Left renal cortex interstitium (tissue), 4 donors: ENCODE results near the gene SNX32. TPM values are rescaled to one million over a fixed set of nuclear protein-coding genes. Genes with fewer than 3 reads are reported as not detected.

Experiments
- DNase-seq, 4 donors: peaks; one replicate each; pipeline ENCODE4 v3.0.0-alpha.2; 2013; ENCODE audit warnings: low read depth in 4 of 4, low spot score in 2 of 4, missing footprints in 1 of 4
- polyA plus RNA-seq, 4 donors: library from polyadenylated mRNA; unstranded; fragments of 120-200 nt; gene quantifications; one replicate each; pipeline ENCODE4 v1.2.1, GENCODE V29; 2013; ENCODE audit not compliant: insufficient read length in 4 of 4

Gene SNX32
- polyA plus RNA-seq, 4 donors: 1.4 to 4.9 (median 2.5) TPM

DNA sequence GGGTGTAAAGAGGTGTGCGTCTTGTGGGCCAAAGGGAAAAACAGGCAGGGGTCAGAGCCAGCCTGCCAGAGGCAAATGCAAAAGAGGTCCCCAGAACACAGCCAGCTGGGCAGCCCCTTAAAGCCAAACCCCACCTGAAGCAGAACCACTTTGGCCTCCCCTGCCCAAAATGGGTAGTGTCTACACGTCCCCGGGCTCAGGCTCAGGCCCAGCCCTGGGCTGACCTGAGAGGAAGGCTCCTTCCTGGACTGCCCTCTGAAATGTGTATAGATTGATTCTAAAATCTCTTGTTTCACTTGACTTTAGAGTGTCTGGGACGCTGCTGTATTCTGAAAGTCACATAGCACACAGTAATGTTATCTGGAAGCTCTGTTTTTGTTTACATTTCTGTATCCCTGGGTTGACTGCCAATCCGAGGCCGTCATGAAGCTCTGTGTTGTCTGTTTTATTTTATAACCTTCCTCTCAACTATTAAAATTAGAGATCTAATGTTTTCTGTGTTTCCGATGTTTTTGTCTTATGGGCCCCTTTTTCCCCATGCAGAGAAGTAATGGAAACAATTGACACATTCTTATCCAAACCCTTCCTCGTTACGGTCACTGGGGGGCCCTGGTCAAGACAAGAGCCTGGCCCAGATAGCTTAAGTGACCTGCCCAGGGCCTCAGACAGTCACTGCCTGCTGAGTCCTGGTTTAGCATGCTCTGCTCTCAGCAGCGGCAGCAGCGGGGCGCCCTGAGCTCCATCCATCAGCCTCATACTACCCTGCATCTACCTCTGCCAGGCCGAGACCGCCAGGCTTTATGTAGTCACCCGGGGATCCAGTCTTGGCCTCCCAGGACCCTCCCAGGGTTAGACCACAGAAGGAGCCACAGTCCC, 36.8 kb upstream of the SNX32 start:
- no peak for DNase-seq

DNA sequence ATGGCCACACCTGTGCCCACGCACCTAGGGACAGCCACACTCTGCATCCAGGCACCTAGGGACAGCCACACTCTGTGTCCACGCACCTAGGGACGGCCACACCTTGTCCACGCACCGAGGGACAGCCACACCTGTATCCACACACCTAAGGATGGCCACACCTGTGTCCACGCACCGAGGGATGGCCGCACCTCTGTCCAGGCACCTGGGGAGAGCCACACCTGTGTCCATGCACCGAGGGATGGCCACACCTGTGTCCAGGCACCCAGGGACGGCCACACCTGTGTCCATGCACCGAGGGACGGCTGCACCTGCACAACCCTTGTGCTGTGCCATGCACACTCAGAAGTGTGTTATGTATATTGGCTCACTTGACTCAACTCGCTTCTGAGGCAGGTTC, 36.1 kb upstream of the SNX32 start:
- no peak for DNase-seq

DNA sequence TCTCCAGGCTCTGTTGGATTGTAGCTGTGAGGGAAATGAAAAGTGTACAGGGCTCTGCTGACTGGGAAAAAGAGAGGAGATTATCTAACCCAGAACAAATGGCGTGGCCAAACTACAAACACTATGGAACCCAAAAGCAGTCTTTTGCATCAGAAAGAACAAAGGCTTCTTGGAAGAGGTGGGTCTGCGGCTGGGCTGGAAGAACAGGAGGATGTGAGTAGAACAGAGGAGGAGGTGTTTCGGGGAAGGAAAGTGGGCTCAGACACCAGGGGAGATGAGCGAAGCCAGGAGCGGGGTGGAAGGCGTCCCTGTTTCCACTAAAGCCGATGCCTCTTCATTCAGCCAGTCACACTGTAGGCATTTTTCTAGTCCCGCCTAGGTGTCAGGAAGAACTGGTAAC, 34.9 kb upstream of the SNX32 start:
- DNase-seq: no peak

DNA sequence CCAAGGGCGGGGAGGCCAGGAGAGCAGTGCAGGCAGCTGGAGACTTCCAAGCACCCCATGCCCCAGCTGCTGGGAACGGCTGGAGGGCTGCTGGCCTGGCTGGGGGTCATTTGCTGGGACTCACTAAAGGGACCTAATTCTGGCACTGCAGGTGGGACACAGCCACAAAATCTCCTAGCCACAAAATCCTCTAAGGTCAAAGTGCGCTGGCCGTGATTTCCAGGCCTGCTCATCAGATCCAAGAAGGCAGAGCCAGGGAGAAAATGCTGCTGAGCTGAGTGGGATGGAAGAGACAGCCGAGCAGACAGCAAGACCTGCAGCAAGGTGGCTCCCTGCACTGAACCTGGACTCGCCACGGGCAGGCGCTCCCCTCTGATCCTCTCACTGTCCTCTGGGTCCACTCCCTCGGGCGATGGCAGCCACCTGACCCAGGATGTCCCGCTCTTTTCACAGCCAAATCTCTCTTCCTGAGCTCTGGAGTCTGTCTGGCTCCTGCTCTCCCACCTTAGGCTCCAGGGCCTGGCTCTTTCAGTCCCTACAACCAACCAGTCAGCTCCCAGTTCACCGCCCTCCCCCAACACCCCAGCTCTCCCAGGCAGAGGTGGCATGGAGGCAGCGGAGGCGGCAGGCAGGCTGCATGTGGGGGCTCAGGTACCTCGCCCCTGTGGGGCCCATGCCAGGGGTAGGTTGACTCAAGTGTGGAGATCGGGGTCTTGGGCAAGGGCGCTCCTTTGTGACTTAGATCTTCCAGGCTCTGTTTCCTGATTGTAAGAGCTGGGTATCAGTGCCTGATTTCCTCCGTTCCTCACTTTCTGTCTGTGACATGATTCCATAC, 32.4 kb upstream of the SNX32 start:
- DNase-seq: no peak

DNA sequence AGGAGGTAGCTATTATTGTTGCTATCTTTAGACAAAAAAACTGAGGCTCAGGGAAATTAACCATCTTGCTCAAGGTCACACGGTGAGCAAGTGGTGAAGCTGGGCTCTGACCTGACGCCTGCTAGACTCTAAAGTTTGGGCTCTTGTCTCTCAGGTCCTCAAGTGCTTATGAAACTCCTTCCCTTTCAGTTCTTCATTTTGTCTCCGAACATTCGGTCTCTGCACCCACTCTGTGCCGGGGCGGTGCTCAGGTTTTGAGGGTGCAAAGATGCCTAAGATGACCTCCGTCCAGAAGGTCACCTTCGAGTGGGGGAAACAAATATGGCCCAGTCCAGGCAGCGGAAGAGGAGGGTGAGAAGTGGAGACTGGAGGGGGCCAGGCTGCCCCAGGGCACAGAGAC, 30.9 kb upstream of the SNX32 start:
- DNase-seq: no peak

DNA sequence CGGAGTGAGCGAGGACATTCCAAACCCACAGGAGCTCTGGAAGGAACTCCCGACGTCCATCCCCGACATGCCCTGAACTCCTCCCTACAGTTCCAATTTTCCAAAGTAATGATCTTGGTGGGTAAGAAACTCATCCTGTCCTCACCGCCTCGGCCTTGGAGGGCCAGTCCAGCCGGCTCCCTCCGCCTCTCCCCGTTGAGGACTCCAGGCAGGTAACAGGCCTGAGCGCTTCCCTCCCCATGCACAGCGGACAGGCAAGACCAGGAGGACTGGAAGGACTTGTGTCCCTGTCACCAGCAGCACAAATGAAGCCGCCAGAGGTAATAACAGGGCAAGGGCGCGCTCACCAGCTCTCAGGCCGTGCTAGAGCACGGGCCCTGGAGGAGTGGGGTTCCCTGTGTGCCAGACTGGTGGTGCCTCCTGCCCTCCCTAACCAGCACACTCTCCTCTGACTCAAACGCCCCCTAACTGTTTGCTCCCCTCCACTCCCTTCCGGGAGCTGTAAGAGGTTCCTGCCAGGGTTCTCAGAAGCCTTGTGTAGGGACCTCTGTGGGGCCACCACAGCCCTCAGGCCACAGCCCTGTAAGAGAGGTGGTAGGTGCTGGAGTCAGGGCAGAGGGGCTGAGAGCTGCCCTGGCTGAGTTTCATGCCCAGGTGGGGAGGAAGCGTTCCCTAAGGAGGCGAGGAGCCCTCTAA, 29.8 kb upstream of the SNX32 start:
- no peak for DNase-seq

DNA sequence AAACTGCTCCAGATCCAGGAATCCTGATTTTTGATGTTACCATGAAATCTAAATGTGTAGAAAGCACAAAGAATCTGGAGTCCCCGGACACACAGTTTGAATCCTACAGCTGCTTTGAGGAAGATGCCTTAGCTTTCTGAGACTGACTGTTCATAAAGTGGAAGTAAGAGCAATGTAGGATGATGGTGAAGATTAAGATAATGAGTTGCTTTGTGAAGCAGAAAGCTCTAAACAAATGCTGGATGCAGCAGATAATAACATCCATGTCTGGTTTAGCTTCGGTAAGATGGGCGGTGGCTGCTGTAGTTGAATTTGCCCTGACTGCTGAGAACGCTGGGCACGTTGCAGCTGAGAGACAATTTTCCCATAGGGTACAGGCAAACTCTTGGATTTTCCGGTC, 26.8 kb upstream of the SNX32 start:
- no peak for DNase-seq

DNA sequence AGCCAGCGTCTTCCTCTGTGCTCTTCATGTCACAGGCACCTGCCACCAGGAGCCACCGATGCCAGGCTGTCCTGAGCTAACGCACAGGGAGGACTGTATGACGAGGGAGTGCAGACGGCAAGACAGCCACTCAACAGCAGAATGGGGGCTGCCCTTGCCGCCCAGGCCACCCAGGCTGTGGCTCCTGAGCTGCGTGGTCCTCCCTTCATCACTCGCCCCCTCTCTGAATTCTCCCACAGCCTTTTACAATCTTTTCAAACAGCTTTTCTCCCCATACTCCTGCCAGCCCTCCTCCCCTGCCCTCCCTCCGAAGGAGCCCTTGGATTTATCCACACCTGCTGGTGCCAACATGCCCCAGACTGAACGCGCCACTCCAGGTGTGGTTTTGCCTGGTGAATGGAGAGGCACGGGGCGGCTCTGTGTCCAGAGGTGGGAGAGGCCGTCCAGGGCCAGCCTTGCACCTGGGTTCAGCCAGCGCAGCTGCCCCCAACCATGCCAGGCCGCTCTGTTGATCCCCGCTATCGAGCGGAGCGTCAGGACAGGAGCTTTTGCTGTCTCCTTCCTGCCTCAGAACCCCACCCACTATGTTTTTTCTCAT, 24.9 kb upstream of the SNX32 start:
- no peak for DNase-seq

DNA sequence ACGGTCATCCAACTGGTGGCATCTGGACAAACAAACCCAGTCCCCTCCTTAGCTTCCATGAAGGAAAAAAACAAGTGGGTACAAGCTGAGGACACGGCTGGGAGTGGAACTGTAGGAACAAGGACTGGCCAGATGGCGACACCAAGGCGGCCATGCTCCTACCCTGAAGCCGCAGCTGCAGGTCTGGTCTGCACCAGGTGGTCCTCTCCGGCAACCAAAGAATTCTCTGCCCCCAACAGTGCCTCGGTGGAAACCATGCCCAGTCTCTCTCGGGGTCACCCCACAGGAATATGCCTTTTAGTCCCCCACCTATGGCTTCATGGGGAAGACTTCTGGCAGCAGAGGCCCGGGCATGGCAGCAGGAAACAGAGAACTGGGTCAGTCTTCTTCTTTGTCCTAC, 24.3 kb upstream of the SNX32 start:
- no peak for DNase-seq

DNA sequence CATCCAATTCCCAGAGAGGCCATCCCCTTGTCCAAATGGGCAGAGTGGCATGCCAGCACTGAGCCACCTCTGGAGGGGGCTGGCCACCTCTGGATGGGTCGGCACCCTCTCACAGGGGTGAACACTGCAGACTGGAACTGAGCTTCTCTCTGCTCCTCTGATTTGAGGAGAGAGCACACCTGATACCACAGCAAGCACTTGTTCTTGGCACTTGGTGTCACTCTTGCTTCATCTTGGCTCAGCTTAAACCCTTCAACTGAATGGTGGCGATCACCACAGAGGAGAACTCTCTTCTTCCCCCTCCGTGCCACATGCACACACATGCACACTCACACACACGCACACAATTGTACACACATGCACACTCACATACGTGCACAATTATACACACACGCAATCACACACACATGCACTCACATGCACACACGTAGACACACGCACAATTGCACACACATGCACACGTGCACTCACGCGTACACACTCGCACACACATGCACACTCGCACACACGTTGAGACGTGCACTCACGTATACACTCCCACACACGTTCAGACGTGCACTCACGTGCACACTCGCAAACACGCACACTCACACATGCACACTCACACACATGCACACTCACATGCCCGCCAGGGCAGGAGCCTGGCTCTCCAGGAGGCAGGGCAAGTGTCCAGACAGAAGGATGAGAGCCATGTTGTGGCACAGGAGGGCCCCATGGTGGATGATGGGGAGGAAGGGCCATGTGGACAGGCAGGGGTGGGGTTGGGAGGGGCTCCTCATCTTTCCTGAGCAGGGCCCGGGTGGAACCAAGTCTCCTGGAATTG, 23.5 kb upstream of the SNX32 start:
- no peak for DNase-seq

DNA sequence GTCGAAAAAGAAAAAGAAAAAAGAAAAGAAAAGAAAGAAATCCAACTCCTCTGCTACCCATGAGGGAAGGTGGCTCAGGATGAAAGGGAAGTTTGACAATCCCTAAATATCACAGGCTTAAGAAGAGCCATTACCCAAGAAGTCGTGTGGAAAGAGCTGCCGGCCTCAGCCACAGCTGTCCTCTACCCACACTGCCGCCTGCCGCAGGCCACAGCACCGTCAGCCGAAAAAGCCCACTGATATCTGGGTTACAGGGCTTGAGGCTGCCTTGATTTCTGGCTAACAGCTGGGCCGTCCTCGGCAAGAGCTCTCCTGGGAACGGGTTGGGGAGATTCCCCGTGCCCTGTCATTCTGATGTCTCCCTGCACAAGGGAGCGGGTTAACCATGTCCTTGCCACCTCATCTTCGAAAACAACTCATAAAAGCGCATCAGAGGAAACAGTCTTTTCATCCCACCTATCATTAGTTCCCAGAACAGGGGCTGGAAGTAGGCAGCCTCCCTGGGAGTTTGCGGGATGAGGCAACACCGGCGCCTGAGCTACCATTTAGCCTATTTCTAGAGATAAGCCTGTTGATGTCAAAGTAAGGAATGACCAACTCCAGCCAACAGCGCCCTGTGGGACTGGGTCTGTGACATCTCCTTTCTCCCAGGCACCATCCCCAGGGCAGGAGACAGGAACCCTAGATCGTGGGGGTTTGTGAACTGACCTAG, 21.8 kb upstream of the SNX32 start:
- no peak for DNase-seq

DNA sequence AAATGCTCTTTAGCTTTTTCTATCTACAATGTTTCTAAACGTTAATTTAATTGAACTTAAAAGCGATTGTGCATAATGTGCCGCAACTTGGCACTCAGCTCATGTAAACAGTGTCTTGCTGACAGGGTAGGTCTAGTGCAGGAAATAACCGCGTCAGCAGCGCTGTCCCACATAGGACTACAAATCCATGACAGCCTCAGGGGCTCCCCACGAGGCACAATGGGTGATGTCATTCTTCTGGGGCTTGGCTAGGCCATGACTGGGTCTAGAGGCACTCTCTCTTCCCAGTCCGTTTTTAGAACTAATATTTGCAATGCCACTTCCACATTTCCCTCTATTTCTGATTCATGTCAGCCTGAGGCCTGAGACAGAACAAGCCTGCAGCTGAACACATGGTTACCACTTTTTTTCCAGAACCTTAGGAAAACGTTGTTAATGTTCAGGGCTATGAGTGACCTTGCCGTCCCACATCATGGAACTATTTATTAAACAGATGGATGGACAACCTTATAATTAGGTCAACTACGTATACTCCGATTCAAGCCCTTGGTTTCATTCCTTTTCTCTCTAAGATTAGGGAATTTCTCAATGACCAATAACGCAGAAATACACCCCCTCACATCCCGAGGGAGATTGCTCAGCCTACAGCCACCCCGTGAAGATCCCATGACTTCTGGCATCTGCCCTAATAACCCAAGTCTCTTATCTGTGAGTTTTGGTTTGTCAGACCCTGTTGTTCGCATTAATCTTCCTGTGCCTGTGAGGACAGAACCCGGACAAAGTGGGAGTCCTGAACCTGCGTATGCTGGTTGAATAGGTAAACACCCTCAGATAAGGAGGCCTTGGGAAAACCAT, 19.4 kb upstream of the SNX32 start:
- no peak for DNase-seq

DNA sequence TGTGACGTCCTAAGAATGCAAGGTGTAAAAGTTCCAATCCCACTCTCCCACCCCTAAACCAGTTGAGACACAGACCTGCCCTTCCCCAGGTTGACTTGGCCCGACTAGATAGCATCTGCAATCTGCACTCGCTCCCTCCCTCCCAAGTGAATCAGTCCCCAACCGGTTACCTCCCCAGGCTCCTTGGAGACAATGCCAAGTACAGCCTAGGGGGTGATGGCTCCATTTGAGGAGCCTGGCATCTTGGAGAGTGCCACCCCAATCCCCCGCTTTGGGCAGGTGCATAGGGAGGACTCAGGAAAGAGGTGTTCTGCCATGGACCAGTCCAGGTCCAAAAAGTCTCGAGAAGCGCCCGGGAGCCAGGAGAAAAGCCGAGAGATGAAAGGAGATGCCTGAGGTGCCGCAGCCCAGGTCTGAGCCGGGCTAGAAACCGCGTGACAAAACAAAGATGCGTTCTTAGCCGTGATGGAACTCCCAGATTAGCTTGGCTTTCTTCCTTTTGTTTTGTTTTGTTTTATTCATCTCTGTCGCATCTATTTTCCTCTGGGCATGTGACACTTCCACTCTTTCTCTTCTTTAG, 18.7 kb upstream of the SNX32 start:
- no peak for DNase-seq

DNA sequence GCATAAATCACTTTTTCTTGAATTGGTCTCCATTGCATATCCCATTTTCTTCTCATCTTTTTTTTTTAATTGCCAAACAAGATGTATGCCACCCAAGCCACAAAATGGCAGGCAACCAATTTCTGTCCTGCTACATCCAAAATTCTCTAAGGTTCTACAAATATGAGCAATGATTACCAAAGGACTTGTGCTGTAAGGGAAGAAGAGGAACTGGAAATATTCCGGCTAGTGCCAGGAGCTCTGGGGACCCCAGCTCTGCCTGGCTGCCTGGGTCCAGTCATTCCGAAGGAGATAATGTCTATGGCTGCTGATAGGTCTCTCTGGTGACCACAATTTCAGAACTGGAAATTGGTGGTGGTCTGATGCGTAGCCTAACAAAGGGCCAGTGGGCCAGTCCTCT, 17.1 kb upstream of the SNX32 start:
- no peak for DNase-seq

DNA sequence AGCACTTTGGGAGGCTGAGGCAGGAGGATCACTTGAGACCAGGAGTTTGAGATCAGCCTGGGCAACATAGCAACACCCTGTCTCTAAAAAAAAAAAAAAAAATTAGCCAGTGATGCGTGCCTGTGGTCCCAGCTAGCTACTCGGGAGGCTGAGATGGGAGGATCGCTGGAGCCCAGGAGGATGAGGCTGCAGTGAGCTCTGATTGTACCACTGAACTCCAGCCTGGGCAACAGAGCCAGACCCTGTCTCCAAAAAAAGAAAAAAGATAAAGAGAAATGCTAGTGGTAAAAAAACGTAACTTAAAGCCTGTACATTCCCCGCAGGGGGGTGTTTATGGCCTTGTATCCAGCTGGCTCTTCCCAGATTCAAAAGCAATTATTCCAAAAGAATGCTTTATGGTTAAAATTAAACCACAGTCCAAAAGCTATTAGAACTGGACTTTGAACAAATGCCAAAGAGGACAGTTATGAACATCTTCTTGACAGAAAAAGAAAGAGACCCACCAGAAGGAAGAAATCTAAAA, 16.4 kb upstream of the SNX32 start:
- DNase-seq: peak in 2 of 4 donors; percentile 13 to 28

DNA sequence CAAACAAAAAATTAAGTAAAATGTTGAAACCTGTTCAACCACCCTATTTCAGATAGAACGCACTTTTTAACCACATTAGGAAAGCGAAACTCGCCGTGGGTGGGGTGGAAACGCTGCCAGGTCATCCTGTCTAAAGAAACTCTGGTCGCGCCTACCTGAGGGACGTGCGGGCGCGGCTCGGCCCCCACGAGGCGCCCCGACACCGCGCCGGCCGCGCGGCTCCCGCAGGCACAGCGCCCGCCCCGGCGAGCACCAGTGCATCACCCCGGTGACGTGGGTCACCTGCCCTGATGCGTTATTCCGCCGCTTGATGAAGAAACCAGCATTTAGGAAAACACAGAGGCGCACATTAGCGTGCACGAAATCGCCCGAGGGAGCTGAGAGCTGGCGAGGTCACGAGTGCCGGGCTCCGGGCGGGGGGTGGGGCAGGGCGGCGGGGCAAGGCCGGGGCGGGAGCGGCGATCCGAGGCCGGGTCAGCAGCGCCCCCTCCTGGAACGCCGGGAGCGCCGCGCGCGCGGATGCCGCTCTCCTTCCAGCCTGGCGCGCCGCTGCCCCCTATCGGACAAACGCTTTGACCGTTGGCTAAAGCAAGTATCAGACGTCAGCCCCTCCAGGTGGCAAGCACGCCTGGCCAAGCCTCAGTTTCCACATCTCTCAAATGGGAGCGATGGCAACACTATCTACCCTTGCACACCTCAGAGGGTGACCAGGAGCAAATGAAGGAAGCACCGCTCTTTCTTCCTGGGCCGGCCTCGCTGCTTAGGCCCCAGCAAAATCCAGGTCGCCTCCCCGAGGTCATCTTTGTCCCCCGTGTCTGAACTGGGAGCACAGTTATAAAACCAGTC, 15.7 kb upstream of the SNX32 start:
- DNase-seq: peak; percentile 36 to 80 (median 74)

DNA sequence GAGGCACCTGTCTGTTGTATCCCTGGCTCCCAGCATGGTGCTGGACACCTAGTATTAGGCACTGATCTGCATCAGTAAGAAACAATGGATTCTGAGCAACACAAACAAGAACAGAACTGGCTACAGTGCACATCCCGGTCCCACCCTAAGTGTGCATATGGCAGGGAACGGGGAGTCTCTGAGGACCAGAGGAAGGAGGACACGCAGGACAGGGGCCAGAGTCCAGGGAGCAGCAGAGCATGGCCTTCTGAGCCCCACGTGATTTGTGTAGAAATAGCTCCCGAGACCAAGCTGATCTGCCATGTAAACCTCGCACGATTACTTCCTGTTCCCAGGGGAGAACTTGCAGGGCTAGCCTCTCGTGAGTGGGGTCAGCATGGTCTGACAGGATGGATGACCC, 12.7 kb upstream of the SNX32 start:
- DNase-seq: peak in 1 of 4 donors; percentile 9
